Keratinocyte (primary cell): ENCODE data around the gene TMEM259. TPM values are rescaled to one million over a fixed set of nuclear protein-coding genes. Genes with fewer than 3 reads are reported as not detected.

ENCODE experiments used
- DNase-seq: peaks from one replicate; pipeline ENCODE4 v3.0.0-alpha.2; 2011; ENCODE audit warnings: low read depth, missing footprints, low spot score
- FAIRE-seq: peaks from 2 replicates; lab custom pipeline; 2011; peaks lifted over from hg19 to GRCh38; lab: Jason Lieb, UNC
- H2AFZ ChIP-seq: 2 replicates; pipeline ENCODE4 v1.6.0; 2012; ENCODE audit warnings: low read length, control low read depth, inconsistent platforms; ENCODE audit not compliant: control insufficient read depth
- H3K27ac ChIP-seq: 2 replicates; pipeline ENCODE4 v1.5.1; 2011; ENCODE audit warnings: low read length; ENCODE audit not compliant: control insufficient read depth, insufficient read depth
- H3K27me3 ChIP-seq: 3 replicates; pipeline ENCODE4 v1.6.0; 2011; ENCODE audit warnings: low read length; ENCODE audit not compliant: control insufficient read depth, insufficient read depth; ENCODE audit errors: extremely low read depth
- H3K36me3 ChIP-seq, 2 experiments: 2 replicates in 1 of 2; 3 replicates in 1 of 2; pipeline ENCODE4 v1.5.1; 2011; ENCODE audit warnings: low read length in 2 of 2, mild to moderate bottlenecking in 1 of 2; ENCODE audit not compliant: control insufficient read depth in 2 of 2, insufficient read depth in 2 of 2; ENCODE audit errors: extremely low read depth in 1 of 2
- H3K4me1 ChIP-seq: 3 replicates; pipeline ENCODE4 v1.5.1; 2011; ENCODE audit warnings: low read length; ENCODE audit not compliant: control insufficient read depth, insufficient read depth; ENCODE audit errors: extremely low read depth
- H3K4me2 ChIP-seq: 3 replicates; pipeline ENCODE4 v1.6.0; 2011; ENCODE audit warnings: low read depth, low read length; ENCODE audit not compliant: control insufficient read depth, insufficient read depth; ENCODE audit errors: extremely low read depth
- H3K4me3 ChIP-seq, 3 experiments: fragments of 200-600 bp in 1 of 3; sonication (generic) in 1 of 3; 2 replicates in 2 of 3; 3 replicates in 1 of 3; pipeline ENCODE4 v1.5.1; 2011 to 2016; ENCODE audit warnings: low read length in 3 of 3, mild to moderate bottlenecking in 3 of 3, control low read depth in 2 of 3, inconsistent platforms in 1 of 3, low read depth in 1 of 3, mixed read lengths in 1 of 3, mixed run types in 1 of 3, moderate library complexity in 1 of 3; ENCODE audit not compliant: control insufficient read depth in 2 of 3, insufficient read depth in 2 of 3; ENCODE audit errors: extremely low read depth in 1 of 3
- H3K79me2 ChIP-seq: 2 replicates; pipeline ENCODE4 v1.6.0; 2012; ENCODE audit warnings: low read length; ENCODE audit not compliant: control insufficient read depth, insufficient read depth
- H3K9ac ChIP-seq: 3 replicates; pipeline ENCODE4 v1.6.0; 2011; ENCODE audit warnings: low read length; ENCODE audit not compliant: control insufficient read depth, insufficient read depth; ENCODE audit errors: extremely low read depth
- H3K9me1 ChIP-seq: 3 replicates; pipeline ENCODE4 v1.6.0; 2011; ENCODE audit warnings: low read length; ENCODE audit not compliant: control insufficient read depth, insufficient read depth; ENCODE audit errors: extremely low read depth
- H3K9me3 ChIP-seq: 2 replicates; pipeline ENCODE4 v1.5.1; 2012; ENCODE audit warnings: low read depth, low read length; ENCODE audit not compliant: control insufficient read depth
- H4K20me1 ChIP-seq: 3 replicates; pipeline ENCODE4 v1.6.0; 2011; ENCODE audit warnings: low read length; ENCODE audit not compliant: control insufficient read depth, insufficient read depth; ENCODE audit errors: extremely low read depth
- EZH2 ChIP-seq: IDR thresholded peaks from one replicate; pipeline ENCODE4 v1.6.1; 2012; ENCODE audit warnings: inconsistent platforms, mild to moderate bottlenecking, low read length, moderate library complexity
- dilution Hi-C: fragments of 300-500 bp; cut with MboI; formaldehyde crosslinking; loops from one replicate; pipeline ENCODE4 v1.7.0; 2020; ENCODE audit warnings: low sequenced_read_pairs; ENCODE audit not compliant: extremely low pct_ligation_motif_present
- polyA plus RNA-seq, 5 experiments: library from polyadenylated mRNA; depleted of rRNA in 3 of 5; stranded (reverse) in 3 of 5; stranded (forward) in 1 of 5; unstranded in 1 of 5; fragments of >200 nt; gene quantifications; 1 replicate in 1 of 5; 2 replicates in 3 of 5; 3 replicates in 1 of 5; pipeline versions ENCODE4 v1.2.1 to v1.2.3, GENCODE V29; 2011 to 2012; ENCODE audit warnings: missing spikeins in 2 of 5, low read depth in 1 of 5, low replicate concordance in 1 of 5
- small RNA-seq, 3 experiments: library from RNA; depleted of rRNA; stranded (forward); fragments of <200 nt; gene quantifications; one replicate each; pipeline ENCODE3, GENCODE V24; 2012; ENCODE audit warnings: low read depth in 3 of 3, low replicate concordance in 1 of 3; ENCODE audit not compliant: insufficient read length in 3 of 3
- TF ChIP-seq, protein P1 (sequence below), 3 experiments: IDR thresholded peaks in 1 of 3; conservative IDR thresholded peaks in 1 of 3; optimal IDR thresholded peaks in 1 of 3; 2 replicates in 2 of 3; 3 replicates in 1 of 3; pipeline versions ENCODE3 to v1.5.1; 2011; ENCODE audit warnings: low read length in 3 of 3, mild to moderate bottlenecking in 3 of 3, moderate library complexity in 2 of 3, control low read depth in 1 of 3, inconsistent platforms in 1 of 3; ENCODE audit not compliant: insufficient read depth in 2 of 3; ENCODE audit errors: extremely low read depth in 1 of 3

TMEM259 gene
- polyA plus RNA-seq, 1 donor (not counting 4 experiments of a cell fraction or from before 2014, with no cell fraction given) = 61.5 TPM

DNA sequence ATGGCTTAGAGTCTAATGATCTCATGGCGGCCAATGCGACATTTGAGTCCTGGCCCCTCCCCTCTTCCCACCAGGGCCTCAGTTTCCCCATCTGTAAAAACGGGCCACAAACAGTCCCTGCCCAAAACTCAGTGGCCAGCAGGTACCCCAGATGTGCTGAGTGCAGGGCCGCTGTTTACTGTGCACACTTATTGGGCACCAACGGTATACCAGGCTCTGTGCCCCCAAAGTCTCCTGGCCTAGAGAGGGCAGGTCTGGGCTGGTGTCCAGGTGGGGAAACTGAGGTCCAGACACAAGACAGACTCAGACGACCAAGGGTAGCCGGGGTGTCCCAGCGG, 60.4 kb downstream of the TMEM259 start:
- DNase-seq (no peak), FAIRE-seq (no peak)
- Histone ChIP-seq H3K4me3 (no peak overlapping the region), H3K79me2 (no peaks in the 10 kb centered on the region), H4K20me1 (no peaks in the 10 kb centered on the region), H3K9ac (no peak overlapping the region), H3K4me2 (no peak overlapping the region), H2AFZ (no peak overlapping the region), H3K9me1 (no peaks in the 10 kb centered on the region), H3K4me1 (peaks cover 5% of the 10 kb centered on the region), H3K27me3 (no peaks in the 10 kb centered on the region), H3K36me3 (peaks cover 2 to 7% of the 10 kb centered on the region in 2 experiments), H3K9me3 (no peaks in the 10 kb centered on the region), H3K27ac (no peak overlapping the region)
- dilution Hi-C loops = no loop called here
- TF ChIP-seq EZH2 = no peak
- TF ChIP-seq, protein P1, sequence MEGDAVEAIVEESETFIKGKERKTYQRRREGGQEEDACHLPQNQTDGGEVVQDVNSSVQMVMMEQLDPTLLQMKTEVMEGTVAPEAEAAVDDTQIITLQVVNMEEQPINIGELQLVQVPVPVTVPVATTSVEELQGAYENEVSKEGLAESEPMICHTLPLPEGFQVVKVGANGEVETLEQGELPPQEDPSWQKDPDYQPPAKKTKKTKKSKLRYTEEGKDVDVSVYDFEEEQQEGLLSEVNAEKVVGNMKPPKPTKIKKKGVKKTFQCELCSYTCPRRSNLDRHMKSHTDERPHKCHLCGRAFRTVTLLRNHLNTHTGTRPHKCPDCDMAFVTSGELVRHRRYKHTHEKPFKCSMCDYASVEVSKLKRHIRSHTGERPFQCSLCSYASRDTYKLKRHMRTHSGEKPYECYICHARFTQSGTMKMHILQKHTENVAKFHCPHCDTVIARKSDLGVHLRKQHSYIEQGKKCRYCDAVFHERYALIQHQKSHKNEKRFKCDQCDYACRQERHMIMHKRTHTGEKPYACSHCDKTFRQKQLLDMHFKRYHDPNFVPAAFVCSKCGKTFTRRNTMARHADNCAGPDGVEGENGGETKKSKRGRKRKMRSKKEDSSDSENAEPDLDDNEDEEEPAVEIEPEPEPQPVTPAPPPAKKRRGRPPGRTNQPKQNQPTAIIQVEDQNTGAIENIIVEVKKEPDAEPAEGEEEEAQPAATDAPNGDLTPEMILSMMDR (optimal IDR thresholded peaks at IDR 0.05 in 1 of 3, IDR thresholded peaks at IDR 0.05 in 1 of 3, conservative IDR thresholded peaks at IDR 0.05 in 1 of 3; ENCODE audit: extremely low read depth in 1 of 3, insufficient read depth in 2 of 3, low read length in 3 of 3) = no peak

DNA sequence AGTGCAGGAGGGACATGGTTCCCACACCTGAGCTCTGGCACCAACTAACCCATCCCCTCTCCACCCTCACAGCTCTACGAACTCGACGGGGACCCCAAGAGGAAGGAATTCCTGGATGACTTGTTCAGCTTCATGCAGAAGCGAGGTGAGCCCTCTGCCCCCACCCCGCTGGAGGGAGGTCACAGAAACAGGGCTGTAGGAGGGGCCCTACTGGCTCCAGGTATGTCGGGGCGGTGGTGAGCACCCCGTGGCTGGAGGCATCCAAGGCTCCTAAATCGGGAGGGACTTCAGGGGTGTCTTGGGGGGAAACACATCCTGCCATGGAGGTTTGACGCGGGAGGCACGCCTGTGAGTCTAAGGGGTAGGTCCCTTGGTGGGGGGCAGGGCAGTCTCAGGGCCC, 60.9 kb downstream of the TMEM259 start:
- FAIRE-seq (no peak), DNase-seq (no peak)
- H3K9ac ChIP-seq = no peak overlapping the region
- H4K20me1 ChIP-seq = peaks cover 4% of the 10 kb centered on the region
- H3K9me1 ChIP-seq = no peaks in the 10 kb centered on the region
- H3K27ac ChIP-seq = no peak overlapping the region
- TF ChIP-seq, protein P1 (optimal IDR thresholded peaks at IDR 0.05 in 1 of 3, IDR thresholded peaks at IDR 0.05 in 1 of 3, conservative IDR thresholded peaks at IDR 0.05 in 1 of 3; ENCODE audit: extremely low read depth in 1 of 3, insufficient read depth in 2 of 3, low read length in 3 of 3) = no peak
- dilution Hi-C loops = no loop called here
- no peak overlapping the region for H3K4me3 ChIP-seq
- no peak overlapping the region for H2AFZ ChIP-seq
- peaks cover 0 to 5% of the 10 kb centered on the region in 2 experiments for H3K36me3 ChIP-seq
- H3K9me3 ChIP-seq = no peaks in the 10 kb centered on the region
- H3K27me3 ChIP-seq = no peaks in the 10 kb centered on the region
- no peaks in the 10 kb centered on the region for H3K79me2 ChIP-seq
- H3K4me2 ChIP-seq = no peak overlapping the region
- H3K4me1 ChIP-seq = peaks cover 5% of the 10 kb centered on the region

Small RNA genes within 50 kb of the gene (small RNA-seq; reads per million reads assigned to genes)
- gene RNU6-2 = 0.33 to 1.5 (median 0.67) reads per million in 3 experiments

Other genes starting within 250 kb of the TMEM259 start
- gene PTBP1, start 223.7 kb downstream of the TMEM259 start, polyA plus RNA-seq = 117 to 180 TPM (median 130 TPM) in 3 replicates
- 0.02 to 0.08 TPM in 2 of 3 replicates, not detected in the other for gene PLPPR3, start 199.2 kb downstream of the TMEM259 start, polyA plus RNA-seq
- not detected in 3 replicates for gene AZU1, start 193.3 kb downstream of the TMEM259 start, polyA plus RNA-seq
- not detected in 3 replicates for gene PRTN3, start 180.1 kb downstream of the TMEM259 start, polyA plus RNA-seq
- not detected in 3 replicates for gene ELANE, start 168.8 kb downstream of the TMEM259 start, polyA plus RNA-seq
- 0.37 to 1.6 TPM (median 0.47 TPM) in 3 replicates for gene CFD, start 161.5 kb downstream of the TMEM259 start, polyA plus RNA-seq
- 9.7 to 20.3 TPM (median 12.0 TPM) in 3 replicates for gene MED16, start 127.9 kb downstream of the TMEM259 start, polyA plus RNA-seq
- gene RNU6-9, start 127.6 kb downstream of the TMEM259 start, polyA plus RNA-seq = not detected in 3 replicates
- gene R3HDM4, start 107.9 kb downstream of the TMEM259 start, polyA plus RNA-seq = 33.5 to 48.0 TPM (median 47.9 TPM) in 3 replicates
- not detected in 3 replicates for gene KISS1R, start 103.8 kb downstream of the TMEM259 start, polyA plus RNA-seq
- gene ARID3A, start 95.1 kb downstream of the TMEM259 start, polyA plus RNA-seq = 2.6 to 3.4 TPM (median 3.1 TPM) in 3 replicates
- 26.3 to 48.7 TPM (median 38.3 TPM) in 3 replicates for gene WDR18, start 36.8 kb downstream of the TMEM259 start, polyA plus RNA-seq
- gene GRIN3B, start 20.7 kb downstream of the TMEM259 start, polyA plus RNA-seq = 0.20 to 1.9 TPM (median 0.84 TPM) in 3 replicates
- gene RNU6-2, start 399 bp upstream of the TMEM259 start, polyA plus RNA-seq = not detected in 3 replicates
- gene CNN2, start 5.5 kb upstream of the TMEM259 start, polyA plus RNA-seq = 105 to 495 TPM (median 136 TPM) in 3 replicates
- 7.4 to 11.0 TPM (median 7.9 TPM) in 3 replicates for gene ABCA7, start 19.0 kb upstream of the TMEM259 start, polyA plus RNA-seq
- gene ARHGAP45, start 46.0 kb upstream of the TMEM259 start, polyA plus RNA-seq = 0.56 to 1.3 TPM (median 1.1 TPM) in 3 replicates
- gene POLR2E, start 74.3 kb upstream of the TMEM259 start, polyA plus RNA-seq = 178 to 229 TPM (median 200 TPM) in 3 replicates
- 193 to 279 TPM (median 243 TPM) in 3 replicates for gene GPX4, start 82.9 kb upstream of the TMEM259 start, polyA plus RNA-seq
- gene SBNO2, start 153.1 kb upstream of the TMEM259 start, polyA plus RNA-seq = 10.9 to 19.4 TPM (median 13.1 TPM) in 3 replicates
- gene STK11, start 184.7 kb upstream of the TMEM259 start, polyA plus RNA-seq = 24.6 to 31.4 TPM (median 28.1 TPM) in 3 replicates
- gene CBARP, start 216.9 kb upstream of the TMEM259 start, polyA plus RNA-seq = 0.93 to 2.8 TPM (median 1.2 TPM) in 3 replicates
- gene ATP5F1D, start 220.6 kb upstream of the TMEM259 start, polyA plus RNA-seq = 51.3 to 95.4 TPM (median 80.0 TPM) in 3 replicates
- gene MIDN, start 227.5 kb upstream of the TMEM259 start, polyA plus RNA-seq = 4.7 to 14.1 TPM (median 6.8 TPM) in 3 replicates
- 97.5 to 164 TPM (median 113 TPM) in 3 replicates for gene CIRBP, start 248.2 kb upstream of the TMEM259 start, polyA plus RNA-seq